ENCODE results near the gene TMEFF2. TPM values are rescaled to one million over a fixed set of nuclear protein-coding genes. Genes with fewer than 3 reads are reported as not detected.
"Not testable (repeated sequence)": the region's sequence is repeated elsewhere in the genome, so short reads cannot be mapped to it uniquely, and the experiment has no call there.

Gene TMEFF2
- total RNA-seq, 1 experiment from 2014 or later: not detected

GRCh38 chr2:192087398-192087958, 107.3 kb downstream of the TMEFF2 start:
- no peak for DNase-seq (ENCODE audit: low spot score)
- in situ Hi-C loops (cut with HindIII; ENCODE audit: low sequenced_read_pairs): no loop called here

- no peak for DNase-seq (ENCODE audit: low spot score)
- in situ Hi-C loops (cut with HindIII; ENCODE audit: low sequenced_read_pairs): no loop called here
Measured at GRCh38 chr2:192082121-192082520, 112.6 kb downstream of the TMEFF2 start.

- in situ Hi-C loops (cut with HindIII; ENCODE audit: low sequenced_read_pairs): not testable (repeated sequence)
Measured at GRCh38 chr2:192080096-192080495, 114.6 kb downstream of the TMEFF2 start.

GRCh38 chr2:192073878-192074277, 120.9 kb downstream of the TMEFF2 start:
- DNase-seq (ENCODE audit: low spot score): no peak
- in situ Hi-C loops (cut with HindIII; ENCODE audit: low sequenced_read_pairs): no loop called here

More at GRCh38 chr2:192080096-192080495, 114.6 kb downstream of the TMEFF2 start:
- DNase-seq (ENCODE audit: low spot score): not testable (repeated sequence)

- in situ Hi-C loops (cut with HindIII; ENCODE audit: low sequenced_read_pairs): no loop called here
Measured at GRCh38 chr2:192072778-192073177, 122.0 kb downstream of the TMEFF2 start.

GRCh38 chr2:192072261-192072660, 122.5 kb downstream of the TMEFF2 start:
- DNase-seq (ENCODE audit: low spot score): no peak
- in situ Hi-C loops (cut with HindIII; ENCODE audit: low sequenced_read_pairs): no loop called here

More at GRCh38 chr2:192072778-192073177, 122.0 kb downstream of the TMEFF2 start:
- DNase-seq (ENCODE audit: low spot score): no peak

- in situ Hi-C loops (cut with HindIII; ENCODE audit: low sequenced_read_pairs): no loop called here
Measured at GRCh38 chr2:192070099-192070498, 124.6 kb downstream of the TMEFF2 start.

GRCh38 chr2:192069417-192069816, 125.3 kb downstream of the TMEFF2 start:
- DNase-seq (ENCODE audit: low spot score): no peak
- in situ Hi-C loops (cut with HindIII; ENCODE audit: low sequenced_read_pairs): no loop called here

More at GRCh38 chr2:192070099-192070498, 124.6 kb downstream of the TMEFF2 start:
- no peak for DNase-seq (ENCODE audit: low spot score)

GRCh38 chr2:192068966-192069365, 125.8 kb downstream of the TMEFF2 start:
- no peak for DNase-seq (ENCODE audit: low spot score)
- in situ Hi-C loops (cut with HindIII; ENCODE audit: low sequenced_read_pairs): no loop called here

- in situ Hi-C loops (cut with HindIII; ENCODE audit: low sequenced_read_pairs): no loop called here
- DNase-seq (ENCODE audit: low spot score): no peak
Measured at GRCh38 chr2:192067631-192068030, 127.1 kb downstream of the TMEFF2 start.

GRCh38 chr2:192064459-192064858, 130.3 kb downstream of the TMEFF2 start:
- in situ Hi-C loops (cut with HindIII; ENCODE audit: low sequenced_read_pairs): no loop called here

GRCh38 chr2:192060161-192060560, 134.6 kb downstream of the TMEFF2 start:
- in situ Hi-C loops (cut with HindIII; ENCODE audit: low sequenced_read_pairs): no loop called here
- no peak for DNase-seq (ENCODE audit: low spot score)

More at GRCh38 chr2:192064459-192064858, 130.3 kb downstream of the TMEFF2 start:
- DNase-seq (ENCODE audit: low spot score): no peak

GRCh38 chr2:192059266-192059665, 135.5 kb downstream of the TMEFF2 start:
- in situ Hi-C loops (cut with HindIII; ENCODE audit: low sequenced_read_pairs): no loop called here

GRCh38 chr2:192053921-192054320, 140.8 kb downstream of the TMEFF2 start:
- in situ Hi-C loops (cut with HindIII; ENCODE audit: low sequenced_read_pairs): no loop called here
- no peak for DNase-seq (ENCODE audit: low spot score)

More at GRCh38 chr2:192059266-192059665, 135.5 kb downstream of the TMEFF2 start:
- no peak for DNase-seq (ENCODE audit: low spot score)

- no peak for DNase-seq (ENCODE audit: low spot score)
- in situ Hi-C loops (cut with HindIII; ENCODE audit: low sequenced_read_pairs): no loop called here
Measured at GRCh38 chr2:192051533-192051932, 143.2 kb downstream of the TMEFF2 start.

- no peak for DNase-seq (ENCODE audit: low spot score)
- in situ Hi-C loops (cut with HindIII; ENCODE audit: low sequenced_read_pairs): no loop called here
Measured at GRCh38 chr2:192049362-192049761, 145.4 kb downstream of the TMEFF2 start.

- DNase-seq (ENCODE audit: low spot score): no peak
- in situ Hi-C loops (cut with HindIII; ENCODE audit: low sequenced_read_pairs): no loop called here
Measured at GRCh38 chr2:192047315-192048107, 147.2 kb downstream of the TMEFF2 start.

- no peak for DNase-seq (ENCODE audit: low spot score)
- in situ Hi-C loops (cut with HindIII; ENCODE audit: low sequenced_read_pairs): no loop called here
Measured at GRCh38 chr2:192044496-192044895, 150.2 kb downstream of the TMEFF2 start.

GRCh38 chr2:192043216-192043870, 151.4 kb downstream of the TMEFF2 start:
- no peak for DNase-seq (ENCODE audit: low spot score)
- in situ Hi-C loops (cut with HindIII; ENCODE audit: low sequenced_read_pairs): no loop called here

- DNase-seq (ENCODE audit: low spot score): no peak
- in situ Hi-C loops (cut with HindIII; ENCODE audit: low sequenced_read_pairs): no loop called here
Measured at GRCh38 chr2:192042126-192042525, 152.6 kb downstream of the TMEFF2 start.

All from G401 (cell line).